Measurements from ENCODE around the gene PEA15. TPM values are rescaled to one million over a fixed set of nuclear protein-coding genes. Genes with fewer than 3 reads are reported as not detected.

PEA15 gene
- total and polyA plus RNA-seq, 4 donors, result 8.1 to 44.5 (median 11.1) TPM

- no peak overlapping the region for H3K9ac ChIP-seq (ENCODE audit: low read depth in 1 of 2, low read length in 2 of 2)
- H3K9me3 ChIP-seq (ENCODE audit: control insufficient read depth in 4 of 4, low read length in 3 of 4), result no peaks in the 10 kb centered on the region
- H3K36me3 ChIP-seq (ENCODE audit: control insufficient read depth in 4 of 4, insufficient read depth in 3 of 4, low read depth in 1 of 4, low read length in 3 of 4), result no peaks in the 10 kb centered on the region
- no peak overlapping the region for H3K27ac ChIP-seq (ENCODE audit: low read depth in 1 of 2, low read length in 2 of 2)
- no peaks in the 10 kb centered on the region for H3K4me1 ChIP-seq (ENCODE audit: control insufficient read depth in 4 of 4, insufficient read depth in 4 of 4, low read length in 3 of 4)
- whole genome bisulfite sequencing, result 86% methylated on average over 10 of the region's 10 CpGs
- no peaks in the 10 kb centered on the region for H3K27me3 ChIP-seq (ENCODE audit: control insufficient read depth in 4 of 4, insufficient read depth in 4 of 4, low read length in 3 of 4)
- H3K4me3 ChIP-seq (ENCODE audit: low read depth in 1 of 3, low read length in 3 of 3), result no peak overlapping the region
- no peak for TF ChIP-seq RAD21 (IDR thresholded peaks at IDR 0.05)
- no peak for TF ChIP-seq REST (IDR thresholded peaks at IDR 0.05)
- no peak for TF ChIP-seq ZBTB33 (IDR thresholded peaks at IDR 0.05)
- TF ChIP-seq ATF3 (IDR thresholded peaks at IDR 0.05), result no peak
- TF ChIP-seq CTCF (IDR thresholded peaks at IDR 0.05; ENCODE audit: low read depth, low read length, missing input control), result no peak
- no peak for TF ChIP-seq GABPA (IDR thresholded peaks at IDR 0.05 in 1 of 2, conservative IDR thresholded peaks at IDR 0.05 in 1 of 2)
- no peak for TF ChIP-seq FOXA1 (IDR thresholded peaks at IDR 0.05)
- TF ChIP-seq MAX (IDR thresholded peaks at IDR 0.05), result no peak
- TF ChIP-seq HNF4G (IDR thresholded peaks at IDR 0.05), result no peak
- TF ChIP-seq FOXA2 (IDR thresholded peaks at IDR 0.05), result no peak
- no peak for TF ChIP-seq TAF1 (conservative IDR thresholded peaks at IDR 0.05)
- no peak for TF ChIP-seq YY1 (IDR thresholded peaks at IDR 0.05)
- TF ChIP-seq NR2F2 (IDR thresholded peaks at IDR 0.05), result no peak
- no peak for TF ChIP-seq RXRA (IDR thresholded peaks at IDR 0.05)
- TF ChIP-seq HNF4A (conservative IDR thresholded peaks at IDR 0.05), result no peak
- no peak for TF ChIP-seq JUND (IDR thresholded peaks at IDR 0.05)
- DNase-seq (ENCODE audit: low spot score), result no peak
Observed at GRCh38 chr1:160164121-160164520, 41.1 kb upstream of the PEA15 start.
